Measurements from ENCODE around the gene SH3BP4. TPM values are rescaled to one million over a fixed set of nuclear protein-coding genes. Genes with fewer than 3 reads are reported as not detected.

The SH3BP4 gene
- total RNA-seq, 1 donor, result 29.9 TPM

GRCh38 chr2:234945339-234945873, 6.4 kb upstream of the SH3BP4 start:
- no peak for DNase-seq (ENCODE audit: low read depth in 2 of 3, low spot score in 2 of 3)

GRCh38 chr2:234947556-234947955, 4.3 kb upstream of the SH3BP4 start:
- no peak for DNase-seq (ENCODE audit: low read depth in 2 of 3, low spot score in 2 of 3)

- peak in 1 of 3 donors; percentile 65 for DNase-seq (ENCODE audit: low read depth in 2 of 3, low spot score in 2 of 3)
Observed at GRCh38 chr2:234949762-234950434, 1.9 kb upstream of the SH3BP4 start.

- no peak for DNase-seq (ENCODE audit: low read depth in 2 of 3, low spot score in 2 of 3)
Observed at GRCh38 chr2:234950435-234950729, 1.4 kb upstream of the SH3BP4 start.

- peak in 1 of 3 donors; percentile 47 for DNase-seq (ENCODE audit: low read depth in 2 of 3, low spot score in 2 of 3)
Observed at GRCh38 chr2:234950730-234951663, 820 bp upstream of the SH3BP4 start.

- peak in 1 of 3 donors; percentile 64 for DNase-seq (ENCODE audit: low read depth in 2 of 3, low spot score in 2 of 3)
Observed at GRCh38 chr2:234952270-234953115, 676 bp downstream of the SH3BP4 start.

GRCh38 chr2:234953116-234954031, 1.6 kb downstream of the SH3BP4 start:
- DNase-seq (ENCODE audit: low read depth in 2 of 3, low spot score in 2 of 3), result no peak

GRCh38 chr2:234954551-234954992, 2.8 kb downstream of the SH3BP4 start:
- no peak for DNase-seq (ENCODE audit: low read depth in 2 of 3, low spot score in 2 of 3)

- DNase-seq (ENCODE audit: low read depth in 2 of 3, low spot score in 2 of 3), result no peak
Observed at GRCh38 chr2:234955091-234955591, 3.3 kb downstream of the SH3BP4 start.

- no peak for DNase-seq (ENCODE audit: low read depth in 2 of 3, low spot score in 2 of 3)
Observed at GRCh38 chr2:234955971-234956509, 4.2 kb downstream of the SH3BP4 start.

- DNase-seq (ENCODE audit: low read depth in 2 of 3, low spot score in 2 of 3), result no peak
Observed at GRCh38 chr2:234957834-234958135, 6.0 kb downstream of the SH3BP4 start.

GRCh38 chr2:234958311-234958710, 6.5 kb downstream of the SH3BP4 start:
- no peak for DNase-seq (ENCODE audit: low read depth in 2 of 3, low spot score in 2 of 3)

GRCh38 chr2:234958746-234959395, 7.1 kb downstream of the SH3BP4 start:
- no peak for DNase-seq (ENCODE audit: low read depth in 2 of 3, low spot score in 2 of 3)

GRCh38 chr2:234960175-234961088, 8.6 kb downstream of the SH3BP4 start:
- DNase-seq (ENCODE audit: low read depth in 2 of 3, low spot score in 2 of 3), result peak in 2 of 3 donors; percentile 29 to 50

GRCh38 chr2:234961784-234962183, 10.0 kb downstream of the SH3BP4 start:
- DNase-seq (ENCODE audit: low read depth in 2 of 3, low spot score in 2 of 3), result no peak

- DNase-seq (ENCODE audit: low read depth in 2 of 3, low spot score in 2 of 3), result no peak
Observed at GRCh38 chr2:234963773-234964615, 12.2 kb downstream of the SH3BP4 start.

Measured in hematopoietic multipotent progenitor cell (in vitro differentiated cells).